GM21528 (cell line): ENCODE data around the gene TMC1.

ENCODE experiments used
- ATAC-seq: cut with Tn5 transposase; IDR thresholded peaks from one replicate; pipeline ENCODE4 v1.9.1; 2021; ENCODE audit warnings: mild to moderate bottlenecking, moderate library complexity; ENCODE audit not compliant: unreplicated experiment, low FRiP score

Gene TMC1

DNA sequence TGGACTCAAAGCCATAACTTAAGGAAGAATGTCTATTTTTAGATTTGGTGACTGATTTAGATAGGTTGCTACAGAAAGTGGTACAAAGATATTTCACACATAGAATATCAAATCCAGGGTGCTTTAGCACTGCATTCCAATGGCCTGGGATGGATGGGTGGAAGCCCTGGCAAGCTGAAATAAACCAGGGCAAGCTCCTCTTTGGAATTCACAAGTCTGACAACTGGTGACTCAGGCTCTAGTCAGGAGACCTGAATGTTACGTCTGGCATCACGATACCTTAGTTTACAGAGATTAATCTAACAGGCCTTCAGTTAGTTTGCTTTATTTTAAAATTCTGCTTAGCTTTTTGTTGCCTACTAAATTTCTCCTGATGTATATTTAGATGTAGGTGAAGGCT lies 144.0 kb downstream of the TMC1 start:
- ATAC-seq: no peak

DNA sequence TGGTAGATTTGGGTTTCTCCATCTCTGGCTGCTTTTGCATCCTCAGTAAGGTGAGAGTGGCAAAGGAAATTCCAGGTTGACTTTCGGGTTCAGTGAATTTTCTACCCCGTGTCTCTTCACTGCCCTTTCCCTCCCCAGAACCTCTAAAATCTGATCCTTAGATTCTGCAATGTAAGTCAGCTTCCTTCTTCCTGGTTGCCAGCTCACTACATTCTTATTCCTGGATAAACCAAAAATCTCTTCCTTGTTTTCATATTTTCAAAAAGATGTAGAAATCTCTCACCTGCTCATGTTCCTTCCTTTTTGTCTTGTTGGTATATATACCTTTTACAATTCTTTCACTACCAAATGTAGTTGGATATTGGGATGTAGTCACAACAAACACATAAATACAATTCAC lies 145.8 kb downstream of the TMC1 start:
- no peak for ATAC-seq

DNA sequence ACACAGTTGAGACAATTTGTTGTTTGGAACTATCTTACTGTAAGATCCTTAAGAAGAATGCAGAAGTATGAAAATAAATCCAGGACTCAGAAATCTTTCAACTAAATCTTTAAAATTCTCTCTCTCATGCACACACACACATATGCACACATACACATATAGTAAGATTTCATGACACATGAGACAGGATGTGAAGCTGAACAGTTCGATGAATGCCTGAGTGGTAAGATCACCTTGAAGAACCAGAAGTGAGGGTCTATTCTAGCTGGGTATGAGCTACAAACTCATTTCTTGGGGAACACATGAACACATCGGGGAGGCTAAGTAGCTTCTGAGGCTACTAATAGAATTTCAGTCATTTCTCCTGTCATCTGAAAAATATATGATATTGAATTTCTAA lies 153.6 kb downstream of the TMC1 start:
- no peak for ATAC-seq

DNA sequence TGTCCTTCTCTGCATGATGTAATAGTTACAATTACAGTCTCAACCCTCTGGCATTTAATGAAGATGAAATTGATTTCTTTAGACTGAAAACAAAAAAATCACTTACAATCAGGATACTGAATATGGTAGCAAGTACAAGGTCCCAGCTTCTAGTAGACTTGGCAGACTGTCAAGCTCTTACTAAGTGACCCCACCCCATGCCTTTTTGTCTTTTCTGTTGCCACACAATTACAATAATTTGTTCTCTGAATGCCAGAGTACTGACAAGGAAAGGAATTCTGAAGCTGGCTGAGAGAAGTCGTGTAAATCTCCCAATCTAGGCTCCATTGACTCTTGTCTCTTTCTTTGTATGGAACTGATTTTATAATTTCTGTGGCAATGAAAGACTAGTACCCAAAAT lies 154.2 kb downstream of the TMC1 start:
- ATAC-seq: no peak

DNA sequence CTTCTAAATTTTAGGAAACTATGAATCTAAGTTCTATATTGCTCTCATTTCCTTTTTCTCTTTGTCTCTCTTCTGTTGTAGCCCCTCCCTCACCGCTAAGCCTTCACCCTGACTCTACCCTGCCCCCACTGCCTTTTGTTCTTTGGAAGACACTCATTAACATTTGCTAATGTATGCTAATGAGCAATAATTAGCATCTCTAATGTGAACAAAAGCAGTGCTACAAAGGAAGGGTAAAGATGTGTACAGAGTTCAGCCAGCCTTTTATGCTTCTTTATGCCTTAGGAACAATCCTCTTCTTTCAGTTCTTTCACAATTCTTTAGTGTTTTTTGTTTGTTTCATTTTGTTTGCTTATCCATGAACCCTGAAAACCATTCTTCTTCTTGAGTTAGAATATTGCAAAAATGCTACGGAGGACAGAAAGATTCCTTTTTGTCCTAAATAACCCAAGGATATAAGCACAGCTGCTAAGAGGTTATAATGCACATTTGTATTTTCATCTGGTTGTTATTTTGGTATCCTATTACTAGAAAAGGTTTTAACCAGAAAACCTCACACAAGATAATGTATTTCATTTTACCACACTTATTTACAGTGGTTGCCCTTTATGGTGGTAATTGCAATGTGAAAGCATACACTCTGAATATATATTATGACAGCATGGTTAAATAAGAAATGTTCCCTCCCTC lies 159.3 kb downstream of the TMC1 start:
- ATAC-seq: no peak

DNA sequence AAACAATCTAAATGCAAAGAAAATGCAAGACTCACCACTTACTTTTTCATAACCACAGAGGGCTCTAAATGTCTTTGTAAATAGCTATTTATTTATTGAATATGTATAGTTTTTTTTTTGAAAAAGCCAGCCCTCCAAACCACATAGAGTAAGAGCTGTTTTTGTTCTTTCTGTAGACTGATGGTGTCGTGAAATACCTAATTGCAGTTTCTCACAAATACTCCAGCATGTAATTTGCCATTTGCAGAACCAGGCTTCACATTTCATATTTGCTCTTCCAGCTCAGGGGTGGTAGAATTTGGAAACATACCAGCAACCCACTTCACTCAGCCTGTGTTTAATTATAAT lies 159.8 kb downstream of the TMC1 start:
- no peak for ATAC-seq

DNA sequence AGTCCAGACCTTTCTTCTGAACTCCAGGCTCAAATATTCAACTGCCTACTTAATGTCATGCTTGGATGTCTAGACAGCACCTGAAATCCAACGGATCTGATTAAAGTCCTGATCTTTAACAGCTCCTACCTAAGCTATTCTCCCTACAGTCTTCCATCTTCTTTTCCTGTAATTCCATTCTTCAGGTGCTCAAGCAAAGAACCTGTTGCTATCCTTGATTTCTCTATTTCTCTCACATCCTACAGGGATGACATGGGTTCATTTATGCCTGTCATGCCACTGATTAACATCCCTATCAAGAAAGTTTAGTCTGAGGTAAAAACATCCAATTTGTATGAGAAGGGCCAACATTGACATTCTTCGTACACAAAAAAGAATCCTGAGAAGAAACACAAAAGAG lies 163.2 kb downstream of the TMC1 start:
- no peak for ATAC-seq

DNA sequence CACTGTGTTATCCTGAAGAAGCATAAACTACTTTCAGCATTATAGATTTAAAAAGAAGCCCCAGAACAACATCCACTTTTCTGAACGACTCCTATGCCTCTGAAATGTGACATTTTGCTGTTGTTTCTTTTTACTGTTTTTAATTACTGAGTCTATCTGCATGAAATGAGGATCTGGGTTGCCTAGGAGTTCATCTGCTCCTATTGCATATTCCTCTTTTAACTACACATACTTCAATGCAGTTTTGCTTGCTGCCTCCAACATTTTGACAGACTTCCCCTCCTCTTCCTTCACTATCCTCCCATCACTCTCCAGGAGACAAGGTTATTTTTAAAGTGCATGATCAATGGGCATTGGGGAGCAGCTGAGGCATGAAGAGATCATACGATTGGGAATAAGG lies 164.5 kb downstream of the TMC1 start:
- ATAC-seq: no peak

DNA sequence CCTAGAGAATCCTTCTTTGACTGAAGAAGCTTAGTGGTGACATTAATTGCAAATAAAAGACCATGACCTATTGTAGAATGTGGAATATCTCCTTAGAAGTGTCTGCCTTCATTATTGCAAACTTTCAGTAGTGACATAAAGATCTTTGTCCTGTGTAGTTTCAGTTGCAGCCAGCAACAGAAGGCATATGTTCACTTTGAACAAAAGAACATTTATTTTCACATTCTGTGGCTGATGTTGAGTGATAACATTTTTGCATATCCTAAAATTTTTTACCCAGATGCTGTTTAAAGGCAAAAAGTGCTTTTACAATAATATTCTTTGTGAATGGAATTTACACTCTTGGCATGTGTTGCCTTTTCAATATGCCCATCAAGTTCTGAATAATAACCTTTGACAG lies 165.9 kb downstream of the TMC1 start:
- no peak for ATAC-seq

DNA sequence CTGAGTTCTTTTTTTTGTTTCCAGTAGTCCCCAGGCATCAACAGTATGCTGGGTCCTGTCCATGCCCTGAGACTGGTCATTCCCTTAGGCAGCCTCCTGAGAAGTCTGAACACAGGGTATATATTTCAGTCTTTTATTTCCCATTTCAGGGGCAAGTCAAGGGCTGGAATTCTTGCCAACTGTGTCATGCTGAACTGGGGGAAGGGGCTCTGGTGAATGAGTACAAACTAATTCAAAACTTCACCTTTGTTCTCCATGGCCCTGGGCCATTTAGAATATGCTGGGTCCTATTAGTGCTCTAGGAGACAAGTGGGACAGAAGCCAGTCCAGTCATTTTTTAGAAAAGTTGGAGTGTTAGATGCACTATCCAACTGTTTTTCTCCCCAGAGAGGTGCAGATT lies 170.3 kb downstream of the TMC1 start:
- ATAC-seq: no peak

DNA sequence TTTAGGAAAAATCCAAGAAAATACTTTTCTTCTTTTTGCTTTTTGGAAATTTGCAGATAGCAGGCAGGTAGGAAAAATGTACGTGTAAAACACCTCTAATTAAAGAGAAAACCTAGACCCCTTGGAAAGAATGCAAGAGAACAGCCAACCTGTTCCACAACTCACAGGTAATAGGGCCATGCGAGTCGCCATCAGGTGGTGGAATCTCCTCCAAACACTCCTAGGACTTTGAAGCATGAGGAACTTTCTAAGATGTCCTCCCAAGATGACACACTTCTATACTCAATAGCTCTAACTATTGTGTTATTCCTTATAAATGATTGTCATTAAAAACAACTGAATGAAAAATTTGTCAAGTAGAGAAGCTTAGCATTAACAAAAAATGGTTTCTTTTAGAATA lies 174.0 kb downstream of the TMC1 start:
- no peak for ATAC-seq

DNA sequence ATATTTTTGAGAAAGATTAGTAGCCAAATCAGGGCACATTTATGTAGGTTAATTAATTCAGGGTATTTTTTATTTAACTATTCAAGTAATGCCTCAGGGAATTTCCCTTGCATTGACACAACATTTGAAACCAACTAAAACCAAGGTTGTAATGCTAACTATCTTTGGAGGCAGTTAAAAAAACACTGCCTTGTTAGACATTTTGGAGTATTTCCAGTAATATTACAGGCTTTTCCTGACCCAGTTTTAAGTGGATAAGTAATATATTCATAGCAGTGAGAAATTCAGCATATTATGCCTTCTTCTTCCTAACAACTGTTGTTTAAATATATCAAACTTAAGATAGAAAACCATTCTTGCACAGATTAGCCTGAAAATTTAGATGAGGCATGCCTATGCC lies 175.1 kb downstream of the TMC1 start:
- no peak for ATAC-seq

DNA sequence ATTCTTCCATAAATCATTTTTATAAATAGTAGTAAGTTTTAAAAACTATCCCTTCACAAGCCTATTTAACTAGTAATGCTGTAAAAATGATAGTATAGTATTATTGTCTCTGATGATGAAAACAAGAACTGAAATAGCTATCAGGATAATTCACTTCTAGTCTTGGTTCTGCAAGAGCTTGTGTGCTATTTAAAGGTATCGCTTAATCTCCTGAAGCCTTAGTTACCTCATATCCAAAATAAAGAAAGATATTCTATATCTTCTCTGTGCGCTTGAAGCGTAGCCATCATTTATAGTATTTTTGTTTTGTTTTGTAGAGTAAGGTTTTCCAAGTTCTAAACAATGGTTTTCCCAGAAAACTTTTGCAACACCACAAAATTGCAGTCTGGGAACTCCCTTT lies 180.1 kb downstream of the TMC1 start:
- no peak for ATAC-seq

DNA sequence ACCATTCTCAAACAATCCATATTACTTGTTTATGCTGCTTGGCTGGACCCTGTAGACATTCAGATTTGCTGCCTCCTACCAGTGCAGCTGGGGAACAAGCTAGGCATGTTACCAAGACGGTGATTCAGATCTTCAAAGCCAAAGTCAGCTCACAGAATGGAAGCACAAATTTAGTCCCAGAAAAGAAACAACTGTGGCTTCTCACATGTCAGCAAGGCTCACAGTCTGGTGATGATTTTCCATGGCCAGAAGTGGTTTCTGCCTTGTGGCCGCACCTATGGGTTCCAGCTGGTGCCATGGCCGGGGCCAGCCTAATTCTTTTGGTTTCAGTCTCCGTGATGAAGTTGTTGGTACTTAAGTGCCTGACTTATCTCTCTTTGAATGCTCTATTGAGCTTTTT lies 182.2 kb downstream of the TMC1 start:
- no peak for ATAC-seq

DNA sequence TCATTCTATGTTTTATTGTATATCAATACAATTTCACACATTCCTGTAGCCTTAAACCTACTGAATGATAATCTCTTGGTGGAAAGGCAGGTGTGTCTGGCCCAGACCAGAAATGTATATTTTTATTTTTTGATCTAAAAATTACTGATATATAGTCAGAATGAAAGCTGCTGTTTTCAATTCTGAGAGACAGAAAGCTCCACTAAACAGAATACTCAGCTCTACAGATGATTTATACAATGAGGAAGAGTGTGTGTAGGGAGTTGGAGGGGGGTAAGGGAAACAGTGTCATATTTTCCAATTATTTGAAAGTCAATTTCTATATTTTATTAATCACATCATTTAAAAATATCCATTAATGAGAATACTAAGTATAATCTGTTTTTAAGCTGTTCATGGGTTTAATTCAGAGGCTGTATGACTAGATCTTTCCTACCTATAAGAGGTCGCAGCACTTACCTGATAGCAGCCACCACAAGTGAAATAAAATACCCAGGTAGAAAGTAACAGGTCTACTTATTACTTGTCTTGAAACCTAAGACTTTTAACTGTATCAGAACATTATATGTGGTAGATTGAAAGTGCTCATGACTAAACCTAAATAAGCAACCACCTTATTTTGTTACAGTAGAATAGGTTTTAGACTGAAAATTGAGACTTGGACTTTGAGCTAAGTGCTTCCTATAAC lies 183.4 kb downstream of the TMC1 start:
- no peak for ATAC-seq

DNA sequence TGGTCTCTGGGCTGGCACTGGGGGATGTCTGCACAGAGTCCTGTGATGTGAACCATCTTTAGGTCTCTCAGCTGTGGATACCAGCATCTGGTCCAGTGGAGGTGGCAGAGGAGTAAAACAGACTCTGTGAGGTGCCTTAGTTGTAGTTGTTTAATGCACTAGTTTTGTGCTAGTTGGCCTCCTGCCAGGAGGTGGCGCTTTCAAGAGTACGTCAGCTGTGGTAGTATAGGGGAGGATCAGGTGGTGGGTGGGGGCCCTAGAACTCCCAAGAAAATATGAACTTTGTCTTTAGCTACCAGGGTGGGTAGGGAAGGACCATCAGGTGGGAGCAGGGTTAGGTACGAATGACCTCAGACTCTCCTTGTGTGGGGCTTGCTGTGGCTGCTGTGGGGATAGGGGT lies 197.1 kb downstream of the TMC1 start:
- no peak for ATAC-seq

DNA sequence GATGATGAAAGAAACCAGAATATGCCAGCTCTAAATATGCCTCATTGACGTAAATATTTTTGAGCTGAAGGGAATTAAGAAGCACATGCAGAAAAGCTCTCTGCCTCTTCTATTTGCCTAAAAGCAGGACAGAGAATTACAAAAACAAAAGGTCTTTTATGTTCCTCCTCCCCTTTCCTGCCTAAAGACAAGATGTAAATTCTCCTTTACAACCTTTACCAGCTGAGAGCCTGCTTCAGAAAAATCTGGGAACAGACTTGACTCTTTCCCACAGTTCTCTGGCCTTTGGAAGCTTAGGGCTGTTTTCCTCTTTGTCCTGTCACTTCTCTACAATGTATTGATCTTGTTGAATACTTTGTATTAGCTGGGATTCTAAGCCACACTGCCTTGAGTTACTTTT lies 199.7 kb downstream of the TMC1 start:
- ATAC-seq: no peak

DNA sequence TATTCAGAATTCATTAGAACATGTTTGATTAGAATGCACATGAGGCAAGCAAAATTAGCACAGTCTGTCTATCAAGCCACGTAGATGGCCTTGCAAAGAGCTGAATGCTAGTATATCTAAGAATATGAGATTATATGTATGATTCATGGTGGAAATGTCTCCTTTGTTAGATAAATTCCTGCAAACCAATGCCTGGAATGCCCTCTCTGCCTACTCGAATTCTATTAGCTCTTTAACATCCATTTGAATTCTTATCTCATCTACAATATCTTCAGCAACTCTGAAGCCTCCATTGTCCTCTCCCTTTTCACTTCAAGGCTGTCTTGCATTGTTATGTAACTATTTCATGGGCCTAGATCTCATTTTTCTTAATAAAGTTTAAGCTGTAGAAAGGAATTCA lies 205.5 kb downstream of the TMC1 start:
- ATAC-seq: no peak

DNA sequence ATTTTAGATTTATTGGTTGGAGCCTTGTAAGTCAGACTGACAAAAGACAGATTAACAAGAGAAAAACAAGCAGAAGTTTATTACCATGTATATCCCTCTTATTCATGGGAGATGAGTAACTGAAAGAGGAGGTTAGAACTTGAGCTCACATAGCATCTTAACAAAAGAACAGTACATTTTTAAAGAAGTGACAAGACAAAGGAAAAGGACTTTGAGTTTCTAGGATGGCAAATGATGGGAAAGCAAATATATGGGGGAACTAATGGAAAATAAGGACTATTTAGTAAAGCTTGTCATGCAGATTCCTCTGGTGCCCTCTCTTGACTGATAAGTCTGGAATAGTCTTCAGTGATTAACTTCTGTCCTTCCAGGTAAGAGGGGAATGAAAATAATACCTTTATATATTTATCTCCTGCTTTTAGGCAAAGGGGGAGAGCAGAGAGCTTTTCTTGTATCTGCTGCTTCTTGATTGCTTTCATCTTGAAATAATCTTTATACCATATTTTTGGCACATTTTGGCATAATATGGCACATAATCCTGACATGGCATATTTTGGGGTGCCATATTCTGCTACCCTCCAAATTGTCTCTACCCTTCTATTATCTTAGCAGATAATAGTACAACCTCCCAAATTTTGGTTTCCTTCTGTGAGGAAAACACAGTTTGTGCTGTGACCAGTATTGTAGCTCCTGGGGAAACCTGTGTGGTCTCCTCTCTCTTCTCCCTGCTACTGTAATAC lies 206.8 kb downstream of the TMC1 start:
- no peak for ATAC-seq

DNA sequence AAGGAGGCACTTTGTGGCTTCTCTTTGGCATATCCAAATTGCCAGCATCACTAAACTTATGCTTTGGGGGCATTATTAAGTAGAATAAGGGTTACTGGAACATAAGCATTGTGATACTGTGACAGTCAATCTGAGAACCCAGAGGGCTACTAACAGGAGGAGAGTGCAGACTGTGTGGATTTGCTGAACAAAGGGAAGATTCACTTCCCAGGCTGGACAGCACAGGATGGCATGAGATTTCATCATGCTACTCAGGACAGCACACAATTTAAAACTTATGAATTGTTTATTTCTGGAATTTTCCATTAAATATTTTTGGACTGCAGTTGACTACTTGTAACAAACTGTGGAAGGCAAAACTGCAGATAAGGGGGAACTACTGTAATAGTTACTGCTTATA lies 212.5 kb downstream of the TMC1 start:
- ATAC-seq: no peak

DNA sequence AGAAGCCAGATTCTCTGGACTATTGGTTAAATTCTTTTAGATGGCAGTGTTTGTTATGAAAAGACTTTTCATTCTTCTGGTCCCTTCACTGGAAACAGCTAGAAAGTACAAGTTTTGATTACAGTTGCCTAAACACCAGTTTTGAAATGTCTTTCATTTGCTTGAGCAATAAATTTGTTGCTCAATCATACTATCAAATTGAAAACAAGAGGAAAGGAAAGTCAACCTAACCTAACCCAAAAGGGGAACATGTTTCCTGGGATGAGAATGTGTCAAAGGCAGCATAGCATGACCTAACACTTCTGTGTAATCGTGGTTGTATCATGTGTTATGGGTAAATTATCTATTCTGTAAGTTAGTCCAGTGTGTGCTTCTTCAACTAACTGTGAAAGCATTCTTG lies 213.2 kb downstream of the TMC1 start:
- ATAC-seq: no peak

DNA sequence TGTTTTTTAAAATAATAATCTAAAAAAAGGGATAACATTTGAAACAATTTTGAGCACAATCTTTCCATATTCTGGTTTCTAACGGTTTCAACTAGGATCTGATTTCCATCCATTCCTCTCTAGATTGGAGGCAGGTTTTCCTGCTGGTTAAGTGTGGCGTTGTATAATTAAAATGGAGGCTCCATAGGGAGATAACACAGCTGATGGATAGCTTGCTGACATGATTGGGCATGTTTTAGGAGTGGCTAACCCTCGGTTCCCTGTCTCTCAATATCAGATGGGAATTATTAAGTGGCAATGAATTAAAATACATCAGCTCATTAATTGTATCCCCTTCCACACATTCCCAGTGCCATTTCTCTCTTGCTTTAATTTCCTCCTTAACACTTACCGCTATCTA lies 222.4 kb downstream of the TMC1 start:
- no peak for ATAC-seq
